SK-N-SH treated with all-trans-retinoic acid at 6 μM for 48 hours (cell line): ENCODE data around the gene DTNBP1.
A peak's percentile ranks its signal among the peaks of the same experiment; 100 is the strongest.

Source experiments
- ATAC-seq: fragments of 200-7000 bp; cut with Tn5 transposase; 3 replicates; pipeline ENCODE4 v1.9.1; 2020; ENCODE audit warnings: mild to moderate bottlenecking, moderate library complexity
- ARNTL ChIP-seq: fragments of 450-650 bp; formaldehyde crosslinking; IDR thresholded peaks from 2 replicates; pipeline ENCODE4 v1.5.0; 2020; ENCODE audit warnings: low read depth, mild to moderate bottlenecking, moderate library complexity, borderline replicate concordance
- BACH2 ChIP-seq: fragments of 250-450 bp; sonication (Bioruptor Pico); IDR thresholded peaks from 2 replicates; pipeline ENCODE4 v1.9.0; 2021; ENCODE audit warnings: mild to moderate bottlenecking, borderline replicate concordance
- CREB5 ChIP-seq: fragments of 250-450 bp; sonication (Bioruptor Pico); IDR thresholded peaks from 2 replicates; pipeline ENCODE4 v1.5.1; 2020; ENCODE audit warnings: low read depth, mild to moderate bottlenecking, moderate library complexity
- CSDC2 ChIP-seq: fragments of 250-450 bp; sonication (Bioruptor Pico); IDR thresholded peaks from 2 replicates; pipeline ENCODE4 v1.5.0; 2020; ENCODE audit warnings: mild to moderate bottlenecking, moderate library complexity
- ESRRG ChIP-seq: fragments of 250-450 bp; sonication (Bioruptor Pico); IDR thresholded peaks from 2 replicates; pipeline ENCODE4 v1.6.1; 2021; ENCODE audit warnings: mild to moderate bottlenecking
- GLIS3 ChIP-seq: fragments of 250-450 bp; sonication (Bioruptor Pico); IDR thresholded peaks from 2 replicates; pipeline ENCODE4 v1.5.0; 2020; ENCODE audit warnings: mild to moderate bottlenecking, moderate library complexity
- ISL1 ChIP-seq: fragments of 250-450 bp; sonication (Bioruptor Pico); IDR thresholded peaks from 2 replicates; pipeline ENCODE4 v2.1.2; 2022; ENCODE audit warnings: mild to moderate bottlenecking, moderate library complexity
- OSR1 ChIP-seq: fragments of 250-450 bp; sonication (Bioruptor Pico); IDR thresholded peaks from 2 replicates; pipeline ENCODE4 v1.8.0; 2022; ENCODE audit warnings: moderate library complexity, mild to moderate bottlenecking, inconsistent platforms
- POU6F1 ChIP-seq: fragments of 250-450 bp; sonication (Bioruptor Pico); IDR thresholded peaks from 2 replicates; pipeline ENCODE4 v1.8.0; 2021; ENCODE audit warnings: low read depth, mild to moderate bottlenecking, moderate library complexity, borderline replicate concordance
- PPARA ChIP-seq: fragments of 250-450 bp; sonication (Bioruptor Pico); IDR thresholded peaks from 2 replicates; pipeline ENCODE4 v1.5.0; 2020; ENCODE audit warnings: mild to moderate bottlenecking, borderline replicate concordance
- RARB ChIP-seq: fragments of 250-450 bp; sonication (Bioruptor Pico); IDR thresholded peaks from 2 replicates; pipeline ENCODE4 v1.8.0; 2021; ENCODE audit warnings: mild to moderate bottlenecking, moderate library complexity
- SNAI2 ChIP-seq: fragments of 250-450 bp; sonication (Bioruptor Pico); IDR thresholded peaks from 2 replicates; pipeline ENCODE4 v1.5.0; 2020; ENCODE audit warnings: mild to moderate bottlenecking, moderate library complexity
- TCF4 ChIP-seq: fragments of 250-450 bp; sonication (Bioruptor Pico); IDR thresholded peaks from 2 replicates; pipeline ENCODE4 v1.8.0; 2021; ENCODE audit warnings: mild to moderate bottlenecking, moderate library complexity, borderline replicate concordance
- TOX ChIP-seq: fragments of 250-450 bp; sonication (Bioruptor Pico); IDR thresholded peaks from 2 replicates; pipeline ENCODE4 v1.8.0; 2021; ENCODE audit warnings: mild to moderate bottlenecking, moderate library complexity, borderline replicate concordance
- ZC3H10 ChIP-seq: fragments of 250-450 bp; sonication (Bioruptor Pico); IDR thresholded peaks from 2 replicates; pipeline ENCODE4 v1.5.1; 2021; ENCODE audit warnings: mild to moderate bottlenecking, moderate library complexity
- ZFP3 ChIP-seq: fragments of 250-450 bp; sonication (Bioruptor Pico); IDR thresholded peaks from 2 replicates; pipeline ENCODE4 v1.5.0; 2020; ENCODE audit warnings: mild to moderate bottlenecking, moderate library complexity
- ZFP30 ChIP-seq: fragments of 450-650 bp; formaldehyde crosslinking; IDR thresholded peaks from 2 replicates; pipeline ENCODE4 v1.5.0; 2022; ENCODE audit warnings: mild to moderate bottlenecking, moderate library complexity
- ZNF565 ChIP-seq: fragments of 450-650 bp; formaldehyde crosslinking; conservative IDR thresholded peaks from 2 replicates; pipeline ENCODE4 v1.5.0; 2020; ENCODE audit warnings: low read depth, mild to moderate bottlenecking, moderate library complexity
- ZNF8 ChIP-seq: fragments of 450-650 bp; formaldehyde crosslinking; IDR thresholded peaks from 2 replicates; pipeline ENCODE4 v1.5.0; 2020; ENCODE audit warnings: mild to moderate bottlenecking, moderate library complexity
- TF ChIP-seq, protein P1 (sequence below): fragments of 250-450 bp; sonication (Bioruptor Pico); IDR thresholded peaks from 2 replicates; pipeline ENCODE4 v1.5.1; 2021; ENCODE audit warnings: mild to moderate bottlenecking, moderate library complexity
- TF ChIP-seq, protein P2 (sequence below): fragments of 250-450 bp; sonication (Bioruptor Pico); IDR thresholded peaks from 2 replicates; pipeline ENCODE4 v1.5.0; 2020; ENCODE audit warnings: mild to moderate bottlenecking, moderate library complexity

The DTNBP1 gene

GRCh38 chr6:15498640-15499039 lies 164.2 kb downstream of the DTNBP1 start:
- ATAC-seq = no peak

GRCh38 chr6:15496345-15497131 lies 166.3 kb downstream of the DTNBP1 start:
- no peak for ATAC-seq

More at GRCh38 chr6:15498640-15499039, 164.2 kb downstream of the DTNBP1 start:
- TF ChIP-seq ZNF565 (no peak), TCF4 (CRISPR knock-in tag) (no peak), SNAI2 (no peak), TOX (no peak), RARB (CRISPR knock-in tag) (no peak), ISL1 (no peak), GLIS3 (CRISPR knock-in tag) (no peak), CSDC2 (no peak), ZFP3 (CRISPR knock-in tag) (no peak)

GRCh38 chr6:15495375-15495901 lies 167.4 kb downstream of the DTNBP1 start:
- no peak for TF ChIP-seq ESRRG (CRISPR knock-in tag)
- no peak for TF ChIP-seq ZFP30 (CRISPR knock-in tag)
- TF ChIP-seq, protein P1, sequence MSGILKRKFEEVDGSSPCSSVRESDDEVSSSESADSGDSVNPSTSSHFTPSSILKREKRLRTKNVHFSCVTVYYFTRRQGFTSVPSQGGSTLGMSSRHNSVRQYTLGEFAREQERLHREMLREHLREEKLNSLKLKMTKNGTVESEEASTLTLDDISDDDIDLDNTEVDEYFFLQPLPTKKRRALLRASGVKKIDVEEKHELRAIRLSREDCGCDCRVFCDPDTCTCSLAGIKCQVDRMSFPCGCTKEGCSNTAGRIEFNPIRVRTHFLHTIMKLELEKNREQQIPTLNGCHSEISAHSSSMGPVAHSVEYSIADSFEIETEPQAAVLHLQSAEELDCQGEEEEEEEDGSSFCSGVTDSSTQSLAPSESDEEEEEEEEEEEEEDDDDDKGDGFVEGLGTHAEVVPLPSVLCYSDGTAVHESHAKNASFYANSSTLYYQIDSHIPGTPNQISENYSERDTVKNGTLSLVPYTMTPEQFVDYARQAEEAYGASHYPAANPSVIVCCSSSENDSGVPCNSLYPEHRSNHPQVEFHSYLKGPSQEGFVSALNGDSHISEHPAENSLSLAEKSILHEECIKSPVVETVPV (CRISPR knock-in tag) = no peak
- no peak for TF ChIP-seq POU6F1 (CRISPR knock-in tag)
- no peak for TF ChIP-seq OSR1
- no peak for TF ChIP-seq ZC3H10 (CRISPR knock-in tag)
- no peak for TF ChIP-seq ZNF8 (CRISPR knock-in tag)
- TF ChIP-seq ISL1 = no peak
- no peak for TF ChIP-seq SNAI2
- TF ChIP-seq TOX = no peak
- TF ChIP-seq PPARA = no peak
- TF ChIP-seq CSDC2 = no peak
- TF ChIP-seq, protein P2, sequence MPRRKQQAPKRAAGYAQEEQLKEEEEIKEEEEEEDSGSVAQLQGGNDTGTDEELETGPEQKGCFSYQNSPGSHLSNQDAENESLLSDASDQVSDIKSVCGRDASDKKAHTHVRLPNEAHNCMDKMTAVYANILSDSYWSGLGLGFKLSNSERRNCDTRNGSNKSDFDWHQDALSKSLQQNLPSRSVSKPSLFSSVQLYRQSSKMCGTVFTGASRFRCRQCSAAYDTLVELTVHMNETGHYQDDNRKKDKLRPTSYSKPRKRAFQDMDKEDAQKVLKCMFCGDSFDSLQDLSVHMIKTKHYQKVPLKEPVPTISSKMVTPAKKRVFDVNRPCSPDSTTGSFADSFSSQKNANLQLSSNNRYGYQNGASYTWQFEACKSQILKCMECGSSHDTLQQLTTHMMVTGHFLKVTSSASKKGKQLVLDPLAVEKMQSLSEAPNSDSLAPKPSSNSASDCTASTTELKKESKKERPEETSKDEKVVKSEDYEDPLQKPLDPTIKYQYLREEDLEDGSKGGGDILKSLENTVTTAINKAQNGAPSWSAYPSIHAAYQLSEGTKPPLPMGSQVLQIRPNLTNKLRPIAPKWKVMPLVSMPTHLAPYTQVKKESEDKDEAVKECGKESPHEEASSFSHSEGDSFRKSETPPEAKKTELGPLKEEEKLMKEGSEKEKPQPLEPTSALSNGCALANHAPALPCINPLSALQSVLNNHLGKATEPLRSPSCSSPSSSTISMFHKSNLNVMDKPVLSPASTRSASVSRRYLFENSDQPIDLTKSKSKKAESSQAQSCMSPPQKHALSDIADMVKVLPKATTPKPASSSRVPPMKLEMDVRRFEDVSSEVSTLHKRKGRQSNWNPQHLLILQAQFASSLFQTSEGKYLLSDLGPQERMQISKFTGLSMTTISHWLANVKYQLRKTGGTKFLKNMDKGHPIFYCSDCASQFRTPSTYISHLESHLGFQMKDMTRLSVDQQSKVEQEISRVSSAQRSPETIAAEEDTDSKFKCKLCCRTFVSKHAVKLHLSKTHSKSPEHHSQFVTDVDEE = no peak
- no peak for TF ChIP-seq ZNF565
- no peak for TF ChIP-seq ZFP3 (CRISPR knock-in tag)
- TF ChIP-seq CREB5 (CRISPR knock-in tag) = no peak
- ATAC-seq = no peak

More at GRCh38 chr6:15496345-15497131, 166.3 kb downstream of the DTNBP1 start:
- TF ChIP-seq TOX (no peak), ESRRG (CRISPR knock-in tag) (no peak)

GRCh38 chr6:15493437-15494168 lies 169.2 kb downstream of the DTNBP1 start:
- 0 out of 2 replicates have a peak, but pooled peaks have one; percentile 15 for TF ChIP-seq ISL1
- TF ChIP-seq ZNF565 = no peak
- ATAC-seq = peak; percentile 89

GRCh38 chr6:15491986-15492269 lies 170.9 kb downstream of the DTNBP1 start:
- no peak for ATAC-seq
- TF ChIP-seq ZNF565 = no peak
- no peak for TF ChIP-seq ISL1
- TF ChIP-seq, protein P1 (CRISPR knock-in tag) = no peak
- no peak for TF ChIP-seq ZNF8 (CRISPR knock-in tag)
- TF ChIP-seq BACH2 = no peak
- no peak for TF ChIP-seq PPARA
- TF ChIP-seq GLIS3 (CRISPR knock-in tag) = no peak
- no peak for TF ChIP-seq TOX
- TF ChIP-seq OSR1 = no peak
- no peak for TF ChIP-seq ARNTL
- TF ChIP-seq RARB (CRISPR knock-in tag) = no peak
- TF ChIP-seq POU6F1 (CRISPR knock-in tag) = no peak
